ENCODE results near the gene GHR. TPM values are rescaled to one million over a fixed set of nuclear protein-coding genes. Genes with fewer than 3 reads are reported as not detected.

Gene GHR
- total RNA-seq, 1 experiment from 2014 or later, result 2.2 TPM

- POLR2A ChIA-PET (ENCODE audit: unreplicated experiment), result no interaction called here
- no peaks in the 10 kb centered on the region for H3F3A ChIP-seq (ENCODE audit: low read length, unreplicated experiment)
- no peak overlapping the region for H3K9ac ChIP-seq (ENCODE audit: low read length)
- CTCF ChIA-PET, result no interaction called here
- TF ChIP-seq EZH2phosphoT487 (IDR thresholded peaks at IDR 0.05; ENCODE audit: borderline replicate concordance, low read length), result no peak
- no peak for TF ChIP-seq CTCF (conservative IDR thresholded peaks at IDR 0.05; ENCODE audit: low read depth, low read length)
- TF ChIP-seq EZH2 (IDR thresholded peaks at IDR 0.05; ENCODE audit: low read length, unreplicated experiment), result no peak
- DNase-seq (no peak), ATAC-seq (no peak)
- H3K27ac ChIP-seq (ENCODE audit: low read length), result no peak overlapping the region
- H3K79me2 ChIP-seq (ENCODE audit: low read length), result no peaks in the 10 kb centered on the region
- BruUV-seq (replicated peaks), result no TSS peak
- no peaks in the 10 kb centered on the region for H3K4me1 ChIP-seq (ENCODE audit: insufficient read depth, low read length)
- H3K27me3 ChIP-seq (ENCODE audit: low read length), result no peaks in the 10 kb centered on the region
- H3K4me3 ChIP-seq (ENCODE audit: low read length), result no peak overlapping the region
- no peaks in the 10 kb centered on the region for H3K9me2 ChIP-seq (replicated peaks; ENCODE audit: low read length)
- H2AFZ ChIP-seq (ENCODE audit: low read length), result no peak overlapping the region
- intact Hi-C loops (cut with micrococcal nuclease), result no loop called here
- H3K4me2 ChIP-seq (ENCODE audit: low read length), result no peak overlapping the region
- H4K20me1 ChIP-seq (ENCODE audit: low read length), result no peaks in the 10 kb centered on the region
- no peaks in the 10 kb centered on the region for H3K36me3 ChIP-seq (ENCODE audit: low read depth, low read length)
- peaks cover 13% of the 10 kb centered on the region for H3K9me3 ChIP-seq (ENCODE audit: low read length)
Measured at GRCh38 chr5:42701351-42702059, 278.3 kb downstream of the GHR start.

- peaks cover 13% of the 10 kb centered on the region for H3K9me3 ChIP-seq (ENCODE audit: low read length)
- ChIA-PET POLR2A (ENCODE audit: unreplicated experiment) (no interaction called here), CTCF (no interaction called here)
- H3K4me3 ChIP-seq (ENCODE audit: low read length), result no peak overlapping the region
- BruUV-seq (replicated peaks), result no TSS peak
- TF ChIP-seq EZH2phosphoT487 (IDR thresholded peaks at IDR 0.05; ENCODE audit: borderline replicate concordance, low read length) (no peak), EZH2 (IDR thresholded peaks at IDR 0.05; ENCODE audit: low read length, unreplicated experiment) (no peak), CTCF (conservative IDR thresholded peaks at IDR 0.05; ENCODE audit: low read depth, low read length) (no peak)
- DNase-seq (no peak), ATAC-seq (no peak)
- no peaks in the 10 kb centered on the region for H3K27me3 ChIP-seq (ENCODE audit: low read length)
- no peak overlapping the region for H2AFZ ChIP-seq (ENCODE audit: low read length)
- H3F3A ChIP-seq (ENCODE audit: low read length, unreplicated experiment), result no peaks in the 10 kb centered on the region
- intact Hi-C loops (cut with micrococcal nuclease), result no loop called here
- no peak overlapping the region for H3K4me2 ChIP-seq (ENCODE audit: low read length)
- H3K9me2 ChIP-seq (replicated peaks; ENCODE audit: low read length), result no peaks in the 10 kb centered on the region
- H3K27ac ChIP-seq (ENCODE audit: low read length), result no peak overlapping the region
- no peaks in the 10 kb centered on the region for H3K36me3 ChIP-seq (ENCODE audit: low read depth, low read length)
- no peaks in the 10 kb centered on the region for H4K20me1 ChIP-seq (ENCODE audit: low read length)
- H3K4me1 ChIP-seq (ENCODE audit: insufficient read depth, low read length), result no peaks in the 10 kb centered on the region
- no peaks in the 10 kb centered on the region for H3K79me2 ChIP-seq (ENCODE audit: low read length)
- no peak overlapping the region for H3K9ac ChIP-seq (ENCODE audit: low read length)
Measured at GRCh38 chr5:42703238-42703637, 280.0 kb downstream of the GHR start.

GRCh38 chr5:42715785-42716184, 292.5 kb downstream of the GHR start:
- no peak overlapping the region for H3K4me3 ChIP-seq (ENCODE audit: low read length)
- H3K27ac ChIP-seq (ENCODE audit: low read length), result no peak overlapping the region
- BruUV-seq (replicated peaks), result no TSS peak
- H4K20me1 ChIP-seq (ENCODE audit: low read length), result no peaks in the 10 kb centered on the region
- H3K9me3 ChIP-seq (ENCODE audit: low read length), result no peaks in the 10 kb centered on the region
- no peak overlapping the region for H3K4me2 ChIP-seq (ENCODE audit: low read length)
- POLR2A ChIA-PET (ENCODE audit: unreplicated experiment), result no interaction called here
- no peak overlapping the region for H2AFZ ChIP-seq (ENCODE audit: low read length)
- H3K79me2 ChIP-seq (ENCODE audit: low read length), result no peaks in the 10 kb centered on the region
- no peaks in the 10 kb centered on the region for H3F3A ChIP-seq (ENCODE audit: low read length, unreplicated experiment)
- intact Hi-C loops (cut with micrococcal nuclease), result no loop called here
- no peak overlapping the region for H3K9ac ChIP-seq (ENCODE audit: low read length)
- ATAC-seq (no peak), DNase-seq (peak; percentile 42)
- TF ChIP-seq EZH2phosphoT487 (IDR thresholded peaks at IDR 0.05; ENCODE audit: borderline replicate concordance, low read length) (no peak), CTCF (conservative IDR thresholded peaks at IDR 0.05; ENCODE audit: low read depth, low read length) (no peak), EZH2 (IDR thresholded peaks at IDR 0.05; ENCODE audit: low read length, unreplicated experiment) (no peak)
- H3K27me3 ChIP-seq (ENCODE audit: low read length), result no peaks in the 10 kb centered on the region
- no peaks in the 10 kb centered on the region for H3K9me2 ChIP-seq (replicated peaks; ENCODE audit: low read length)
- H3K36me3 ChIP-seq (ENCODE audit: low read depth, low read length), result no peaks in the 10 kb centered on the region
- CTCF ChIA-PET, result no interaction called here
- H3K4me1 ChIP-seq (ENCODE audit: insufficient read depth, low read length), result peaks cover 15% of the 10 kb centered on the region

Data from PC-3 (cell line).